GM18520 (cell line): ENCODE measurements around the gene NELL2.

Source experiments
- ATAC-seq: cut with Tn5 transposase; IDR thresholded peaks from one replicate; pipeline ENCODE4 v1.9.1; 2021; ENCODE audit not compliant: unreplicated experiment

Gene NELL2

DNA sequence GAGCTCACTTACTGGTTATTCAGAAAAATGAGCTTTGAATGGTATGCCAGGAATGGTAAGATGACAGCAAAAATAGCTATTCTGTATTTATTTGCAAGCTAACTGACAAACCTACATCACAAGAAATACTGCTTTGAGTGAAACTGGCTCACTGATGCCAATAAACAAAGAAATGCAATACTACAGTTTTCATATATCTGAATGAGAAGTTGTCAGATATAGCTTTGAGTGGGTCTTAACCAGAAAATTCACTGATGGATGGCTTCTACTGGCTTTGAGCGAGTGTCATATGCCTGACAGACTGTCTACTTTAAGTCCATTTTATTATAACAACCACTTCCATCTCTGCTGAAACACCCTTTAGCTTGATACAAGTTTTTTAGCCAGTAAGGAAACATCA, 330.1 kb downstream of the NELL2 start:
- ATAC-seq, result no peak

GRCh38 chr12:44544018-44544417, 332.1 kb downstream of the NELL2 start:
- ATAC-seq, result no peak

- no peak for ATAC-seq
Measured at GRCh38 chr12:44542716-44543115, 333.4 kb downstream of the NELL2 start.

GRCh38 chr12:44537354-44537753, 338.8 kb downstream of the NELL2 start:
- no peak for ATAC-seq

- no peak for ATAC-seq
Measured at GRCh38 chr12:44532940-44533339, 343.2 kb downstream of the NELL2 start.

DNA sequence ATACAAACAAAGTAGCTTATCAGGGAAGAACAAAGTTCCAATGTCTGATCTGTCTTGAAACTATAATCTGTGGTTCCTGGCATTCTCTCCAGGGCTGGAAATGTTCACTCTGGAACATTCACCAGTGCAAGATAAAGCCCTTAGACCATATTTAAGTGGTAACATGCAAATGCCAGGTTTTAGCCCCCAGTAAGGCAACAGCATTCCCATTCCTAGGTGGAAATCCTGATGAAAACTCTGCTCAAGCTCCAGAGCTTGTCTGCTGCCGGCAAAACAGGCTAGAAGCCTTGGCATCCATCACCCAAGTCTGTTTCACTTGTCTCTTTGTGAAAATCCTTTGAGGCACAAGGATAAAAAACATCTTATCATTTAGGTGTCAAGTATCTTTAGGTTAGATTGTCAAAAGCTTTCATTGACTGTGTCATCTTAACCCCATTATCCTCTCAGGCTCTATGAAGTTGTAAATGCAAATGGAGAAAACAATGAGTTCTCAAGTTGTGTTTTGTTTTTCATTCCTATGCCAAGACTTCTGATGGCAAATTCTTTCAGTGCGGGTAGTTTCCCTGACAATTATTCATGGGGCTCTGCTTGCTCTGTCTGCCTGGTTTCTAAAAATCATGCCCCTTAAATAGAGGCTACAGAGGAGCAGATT, 344.7 kb downstream of the NELL2 start:
- ATAC-seq, result no peak

DNA sequence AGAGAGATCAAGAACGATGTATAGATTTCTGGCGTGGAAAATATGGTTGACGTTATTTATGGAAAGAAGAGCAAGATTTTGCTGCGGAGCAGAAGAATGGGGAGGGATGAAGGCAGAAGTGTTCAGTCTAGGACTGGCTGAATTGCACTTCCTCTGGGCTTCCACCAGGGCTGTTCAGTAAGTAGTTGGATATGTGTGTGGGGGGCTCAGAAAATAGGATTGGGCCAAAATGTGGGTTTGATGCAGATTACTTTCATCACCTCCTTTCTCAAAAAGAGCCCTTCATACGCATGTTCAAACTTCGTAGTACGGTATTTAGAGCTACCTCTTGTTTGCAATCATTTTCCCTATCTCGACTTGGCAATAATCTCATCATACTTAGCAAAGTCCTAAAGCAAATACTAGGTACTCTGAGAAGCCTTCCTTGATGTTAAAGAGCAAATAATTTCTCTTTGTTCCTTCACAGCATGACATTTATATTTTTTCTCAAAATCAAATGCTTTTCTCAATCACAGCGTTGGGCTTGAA, 349.4 kb downstream of the NELL2 start:
- no peak for ATAC-seq

GRCh38 chr12:44525806-44526654, 350.1 kb downstream of the NELL2 start:
- ATAC-seq, result no peak

DNA sequence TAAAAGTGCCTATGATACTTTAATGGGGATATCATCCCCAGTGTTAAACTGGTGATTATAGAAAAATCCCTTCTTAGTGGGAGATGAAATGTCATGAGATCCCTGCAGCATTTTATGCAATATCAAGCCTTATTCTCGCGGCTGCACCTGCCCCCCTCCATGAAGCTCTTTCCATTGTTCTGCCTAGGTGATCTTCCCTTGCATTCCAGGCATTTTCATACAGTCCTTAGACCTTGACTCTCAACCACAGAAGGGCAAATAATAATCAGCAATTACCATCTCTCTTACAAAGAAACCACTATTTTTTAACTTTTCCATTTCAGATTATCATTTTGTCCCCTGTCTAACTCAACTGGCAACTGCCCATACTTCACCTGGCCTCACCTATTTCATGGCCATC, 352.3 kb downstream of the NELL2 start:
- ATAC-seq, result no peak

DNA sequence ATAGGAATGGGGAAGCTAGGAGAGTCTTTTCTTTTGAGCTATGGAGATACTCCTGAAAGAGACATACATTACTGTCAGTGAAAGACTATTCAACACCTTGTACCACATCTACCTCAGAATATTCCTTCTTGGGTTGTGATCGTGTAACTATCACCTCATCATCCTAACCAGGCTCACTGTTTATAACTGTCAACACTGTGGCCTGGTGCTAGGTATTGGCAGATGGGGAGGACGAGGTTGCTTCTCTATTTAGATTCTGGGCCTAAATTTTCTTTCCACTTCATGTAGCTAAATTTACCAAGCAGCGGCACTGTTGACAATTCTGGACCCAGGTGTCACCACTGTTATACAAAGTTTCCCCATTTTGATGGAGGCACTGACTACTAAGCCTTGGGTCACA, 354.4 kb downstream of the NELL2 start:
- ATAC-seq, result no peak

- no peak for ATAC-seq
Measured at GRCh38 chr12:44519931-44520330, 356.2 kb downstream of the NELL2 start.

DNA sequence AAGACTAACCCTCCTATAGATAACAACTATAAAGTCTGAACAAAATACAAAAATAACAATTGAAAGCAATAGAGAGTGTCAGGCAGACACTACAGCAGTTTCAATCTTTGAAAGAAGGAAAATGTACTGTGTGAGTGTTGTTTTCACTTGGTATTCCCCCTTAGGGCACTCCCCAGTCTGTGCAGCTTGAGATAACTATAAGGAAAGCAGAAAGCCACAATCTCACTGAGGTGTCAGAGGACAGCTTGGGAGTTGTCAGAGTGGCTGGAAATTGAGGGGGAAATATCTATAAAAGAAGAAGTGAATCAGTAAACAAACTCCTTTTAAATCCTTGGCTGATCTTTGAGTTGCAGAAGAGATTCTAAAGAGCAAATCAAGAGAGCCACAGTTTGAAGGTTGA, 364.8 kb downstream of the NELL2 start:
- ATAC-seq, result no peak

- ATAC-seq, result no peak
Measured at GRCh38 chr12:44510510-44510909, 365.6 kb downstream of the NELL2 start.

DNA sequence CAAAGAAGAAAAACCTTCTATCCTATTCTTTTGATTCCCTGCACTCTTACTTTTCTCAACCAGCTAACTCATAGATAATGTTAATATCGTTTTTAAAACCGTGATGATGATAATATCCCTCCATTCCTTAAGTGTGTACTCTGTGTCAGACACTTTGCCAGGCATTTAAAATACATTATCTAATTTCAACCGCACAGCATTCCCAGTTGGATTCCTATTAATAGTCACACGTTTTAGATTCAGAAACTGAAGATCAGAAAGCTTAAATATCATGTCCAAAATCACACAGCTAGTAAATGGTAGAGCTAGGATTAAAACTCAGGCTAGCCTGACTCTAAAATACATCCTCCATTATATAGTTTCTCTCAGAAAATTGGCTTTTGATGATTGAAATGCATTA, 366.0 kb downstream of the NELL2 start:
- ATAC-seq, result no peak

DNA sequence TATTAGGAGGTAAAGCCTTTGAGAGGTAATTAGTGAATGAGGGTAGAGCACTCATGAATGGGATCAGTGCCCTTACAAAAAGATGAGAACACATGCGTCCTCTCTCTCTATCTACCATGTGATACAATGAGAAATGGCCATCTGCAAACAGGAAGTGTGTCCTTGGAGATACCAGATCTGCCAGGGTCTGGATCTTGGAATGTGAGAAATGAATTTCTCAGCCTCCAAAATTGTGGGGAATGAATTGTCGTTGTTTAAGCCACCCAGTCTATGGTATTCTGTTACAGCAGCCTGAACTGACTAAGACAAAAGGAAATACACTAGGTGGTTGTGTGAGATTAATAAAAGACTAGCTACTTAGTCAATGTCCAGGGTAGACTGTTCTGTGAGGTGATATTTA, 366.6 kb downstream of the NELL2 start:
- ATAC-seq, result no peak

DNA sequence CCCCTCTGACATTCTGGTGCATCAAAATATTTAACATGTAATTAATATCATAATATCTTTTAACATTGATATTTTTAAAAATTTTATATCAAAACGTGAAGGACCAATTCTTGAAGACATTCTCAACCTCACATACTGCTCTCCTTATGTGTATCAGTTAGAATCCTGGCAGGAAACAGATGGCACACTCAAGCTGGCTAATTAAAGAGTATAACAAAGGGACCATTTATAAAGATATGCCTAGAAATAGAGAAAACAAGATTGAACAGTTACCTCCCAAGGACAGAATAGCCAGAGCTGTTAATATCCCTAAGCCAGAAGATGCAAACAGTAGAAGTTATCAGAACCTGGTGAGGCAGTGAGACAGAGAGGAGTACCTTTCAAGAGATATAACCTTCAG, 368.7 kb downstream of the NELL2 start:
- ATAC-seq, result no peak

GRCh38 chr12:44504799-44505198, 371.3 kb downstream of the NELL2 start:
- no peak for ATAC-seq

DNA sequence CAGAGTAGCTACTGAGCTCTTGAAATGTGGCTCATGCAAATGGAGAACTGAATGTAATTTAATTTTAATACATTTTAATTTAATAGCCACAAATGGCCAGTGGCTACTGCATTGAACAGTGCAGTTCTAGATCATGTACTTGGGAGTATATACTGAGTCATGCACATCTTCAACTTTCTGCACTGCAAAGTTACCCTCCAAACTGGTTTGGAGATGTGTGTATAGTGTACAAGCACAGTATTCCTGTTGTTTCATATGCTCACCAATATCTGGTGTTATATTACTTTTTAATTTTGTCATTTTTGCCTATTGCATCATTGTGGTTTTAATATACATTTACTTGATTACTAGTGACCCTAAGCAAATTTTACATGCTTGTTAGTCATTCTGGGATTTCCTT, 372.8 kb downstream of the NELL2 start:
- ATAC-seq, result no peak

DNA sequence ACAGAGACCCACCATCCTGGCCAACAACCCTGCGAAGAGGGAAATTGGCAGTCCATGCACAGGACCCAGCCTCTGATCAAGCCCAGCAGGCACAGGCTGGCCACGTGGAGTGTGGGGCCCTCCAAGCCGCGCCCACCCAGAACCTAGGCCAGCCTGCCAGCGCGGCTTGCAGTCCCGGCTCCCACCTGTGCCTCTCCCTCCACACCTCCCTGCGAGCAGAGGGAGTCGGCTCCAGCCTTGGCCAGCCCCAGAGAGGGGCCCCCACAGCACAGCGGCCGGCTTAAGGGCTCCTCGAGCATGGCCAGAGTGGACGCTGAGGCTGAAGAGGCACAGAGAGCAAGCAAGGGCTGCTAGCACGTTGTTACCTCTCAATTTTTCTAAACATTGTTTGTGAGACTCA, 373.4 kb downstream of the NELL2 start:
- no peak for ATAC-seq

DNA sequence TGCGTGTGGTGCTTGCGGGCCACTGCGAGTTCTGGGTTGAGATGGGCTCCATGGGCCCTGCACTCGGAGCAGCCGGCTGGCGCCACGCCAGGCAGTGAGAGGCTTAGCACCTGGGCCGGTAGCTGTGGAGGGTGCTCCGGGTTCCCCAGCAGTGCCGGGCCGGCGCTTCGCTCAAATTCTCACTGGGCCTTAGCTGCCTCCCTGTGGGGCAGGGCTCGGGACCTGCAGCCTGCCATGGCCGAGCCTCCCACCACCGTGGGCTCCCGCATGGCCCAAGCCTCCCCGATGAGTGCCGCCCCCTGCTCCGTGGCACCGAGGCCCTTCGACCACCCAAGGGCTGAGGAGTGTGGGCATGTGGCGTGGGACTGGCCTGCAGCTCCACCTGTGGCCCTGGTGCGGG, 375.7 kb downstream of the NELL2 start:
- no peak for ATAC-seq

DNA sequence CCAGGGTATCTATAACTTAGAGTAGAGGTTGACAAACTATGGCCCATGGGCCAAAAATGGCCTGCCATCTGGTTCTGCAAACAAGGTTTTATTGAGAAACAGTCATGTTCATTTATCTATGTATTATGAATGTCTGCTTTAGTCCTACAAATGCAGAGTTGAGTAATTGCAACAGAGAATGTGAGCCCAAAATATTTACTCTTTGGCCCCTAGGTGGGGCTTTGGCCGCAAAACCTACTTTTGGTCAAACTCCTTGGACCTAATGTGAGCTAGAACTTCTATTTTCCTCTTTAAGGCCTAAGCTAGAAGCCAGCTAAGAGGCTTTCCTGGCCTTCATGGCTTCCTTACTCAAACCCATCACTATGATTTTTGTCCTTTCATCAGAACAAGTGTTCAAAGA, 379.1 kb downstream of the NELL2 start:
- no peak for ATAC-seq

DNA sequence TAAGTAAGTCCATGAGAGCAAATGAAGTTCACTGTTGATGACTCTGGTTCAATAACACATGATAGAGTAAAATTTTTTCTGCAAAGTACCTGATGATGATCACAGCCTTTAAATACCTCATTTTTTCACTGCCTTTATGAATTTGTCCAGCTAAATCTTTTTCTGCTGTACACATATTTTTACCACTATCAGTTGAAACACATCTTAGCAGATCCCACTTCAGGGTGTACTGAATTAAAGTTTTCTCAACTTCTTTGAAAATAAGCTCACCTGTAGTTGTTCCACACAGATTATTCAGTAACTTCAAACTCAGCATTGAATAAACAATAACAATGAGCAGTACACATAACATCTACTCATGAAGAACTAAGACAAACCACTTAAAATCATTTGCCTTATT, 385.9 kb downstream of the NELL2 start:
- no peak for ATAC-seq
